ENCODE measurements around the gene PRKAG2.
"Not testable (repeated sequence)": the region's sequence is repeated elsewhere in the genome, so short reads cannot be mapped to it uniquely, and the experiment has no call there.

Gene PRKAG2

DNA sequence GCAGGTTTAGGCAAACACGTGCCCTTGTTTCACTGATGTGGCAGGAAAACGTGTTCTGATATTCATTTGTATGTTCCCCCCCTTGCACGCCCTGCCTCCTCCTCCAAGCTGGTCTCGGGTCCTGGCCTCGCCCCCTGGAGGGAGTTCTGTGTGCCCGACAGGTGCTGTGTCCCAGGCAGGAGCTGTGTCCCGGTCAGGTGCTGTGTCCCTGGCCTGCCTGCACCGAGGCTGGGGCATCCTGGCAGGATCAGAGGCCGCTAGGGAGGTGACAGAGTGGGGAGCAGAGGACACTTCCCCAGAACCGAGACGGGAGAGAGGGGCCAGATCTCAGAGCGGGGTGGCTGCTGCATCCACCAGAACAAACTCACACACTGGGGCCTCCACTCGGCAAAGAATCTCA, 45.3 kb downstream of the PRKAG2 start:
- TF ChIP-seq, protein P1, sequence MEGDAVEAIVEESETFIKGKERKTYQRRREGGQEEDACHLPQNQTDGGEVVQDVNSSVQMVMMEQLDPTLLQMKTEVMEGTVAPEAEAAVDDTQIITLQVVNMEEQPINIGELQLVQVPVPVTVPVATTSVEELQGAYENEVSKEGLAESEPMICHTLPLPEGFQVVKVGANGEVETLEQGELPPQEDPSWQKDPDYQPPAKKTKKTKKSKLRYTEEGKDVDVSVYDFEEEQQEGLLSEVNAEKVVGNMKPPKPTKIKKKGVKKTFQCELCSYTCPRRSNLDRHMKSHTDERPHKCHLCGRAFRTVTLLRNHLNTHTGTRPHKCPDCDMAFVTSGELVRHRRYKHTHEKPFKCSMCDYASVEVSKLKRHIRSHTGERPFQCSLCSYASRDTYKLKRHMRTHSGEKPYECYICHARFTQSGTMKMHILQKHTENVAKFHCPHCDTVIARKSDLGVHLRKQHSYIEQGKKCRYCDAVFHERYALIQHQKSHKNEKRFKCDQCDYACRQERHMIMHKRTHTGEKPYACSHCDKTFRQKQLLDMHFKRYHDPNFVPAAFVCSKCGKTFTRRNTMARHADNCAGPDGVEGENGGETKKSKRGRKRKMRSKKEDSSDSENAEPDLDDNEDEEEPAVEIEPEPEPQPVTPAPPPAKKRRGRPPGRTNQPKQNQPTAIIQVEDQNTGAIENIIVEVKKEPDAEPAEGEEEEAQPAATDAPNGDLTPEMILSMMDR (IDR thresholded peaks at IDR 0.05; ENCODE audit: low read depth, low read length), result no peak
- no peak overlapping the region for H3K4me3 ChIP-seq (ENCODE audit: low read depth, low read length)

DNA sequence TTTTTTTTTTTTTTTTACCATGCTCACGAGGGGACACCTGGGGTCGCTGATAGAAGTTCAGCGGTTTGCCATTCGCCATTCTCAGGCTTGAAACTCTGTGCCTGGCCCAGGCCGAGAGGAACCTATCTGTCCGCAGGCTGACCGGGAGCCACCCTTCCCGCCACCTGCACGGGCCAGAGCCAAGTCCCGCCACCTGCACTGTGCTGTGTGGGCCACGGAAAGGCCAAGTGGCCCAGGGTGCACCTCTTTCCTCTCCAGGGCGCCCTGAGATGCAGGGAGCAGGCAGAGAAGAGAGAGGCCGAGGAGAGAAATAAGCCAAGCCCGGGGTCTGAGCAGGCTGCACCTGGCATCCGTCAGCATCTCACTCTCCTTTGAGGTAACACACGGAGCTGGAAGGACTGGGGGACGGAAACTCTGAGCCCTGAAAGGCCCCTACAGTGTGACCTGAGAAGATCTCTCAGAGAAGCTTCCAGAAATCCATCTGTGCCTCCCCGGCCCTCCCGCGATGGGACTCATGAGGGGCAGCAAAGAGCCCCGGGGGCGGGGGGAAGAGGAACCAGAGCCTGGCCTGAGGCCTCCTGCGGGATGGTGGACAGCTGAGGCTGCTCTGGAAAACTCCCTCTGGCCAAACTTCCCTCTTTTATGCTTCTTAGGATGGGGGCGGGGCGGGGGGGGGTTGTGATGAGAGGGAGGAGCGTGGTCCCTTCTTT, 46.6 kb downstream of the PRKAG2 start:
- TF ChIP-seq, protein P1 (IDR thresholded peaks at IDR 0.05; ENCODE audit: low read depth, low read length), result no peak
- H3K4me3 ChIP-seq (ENCODE audit: low read depth, low read length), result no peak overlapping the region

DNA sequence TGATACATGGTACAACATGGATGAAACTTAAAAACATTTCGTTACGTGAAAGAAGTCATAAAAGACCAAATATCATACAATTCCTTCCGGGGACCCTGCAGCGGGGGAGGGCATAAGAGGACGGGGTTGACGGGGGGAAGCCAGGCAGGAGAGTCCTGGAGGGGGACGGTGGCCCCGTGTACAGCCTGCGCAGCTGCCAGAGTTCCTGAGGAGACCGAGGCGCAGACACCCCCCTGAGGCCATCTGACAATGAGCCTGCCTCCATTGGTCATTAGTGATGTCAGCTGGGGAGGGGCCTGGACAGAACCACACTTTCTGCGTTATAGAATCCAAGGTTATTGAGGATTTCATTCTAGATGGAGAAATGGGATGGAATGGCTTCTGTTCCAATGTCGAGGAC, 47.2 kb downstream of the PRKAG2 start:
- TF ChIP-seq, protein P1 (IDR thresholded peaks at IDR 0.05; ENCODE audit: low read depth, low read length), result no peak

DNA sequence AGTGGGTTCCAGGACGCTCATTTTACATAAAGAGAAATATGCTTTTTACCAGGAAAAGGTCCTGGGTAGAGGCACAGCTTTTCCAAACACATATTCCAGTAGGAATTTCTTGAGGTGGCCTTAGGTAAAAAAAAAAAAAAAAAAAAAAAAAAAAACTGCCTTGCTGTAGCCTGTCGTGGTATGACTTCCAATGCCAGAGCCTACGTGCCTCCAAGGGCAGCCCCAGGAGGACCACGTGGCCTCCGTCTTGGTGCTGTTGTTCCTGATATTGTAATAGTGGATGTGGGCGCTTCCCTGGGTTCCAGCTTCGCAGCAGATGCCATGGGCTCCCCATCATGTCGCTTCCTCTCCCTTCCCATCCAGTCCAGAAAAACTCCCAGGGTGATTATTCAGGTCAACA, 49.3 kb downstream of the PRKAG2 start:
- TF ChIP-seq, protein P1 (IDR thresholded peaks at IDR 0.05; ENCODE audit: low read depth, low read length), result no peak
- H3K4me3 ChIP-seq (ENCODE audit: low read depth, low read length), result no peak overlapping the region

More for the DNA sequence above, 47.2 kb downstream of the PRKAG2 start:
- H3K4me3 ChIP-seq (ENCODE audit: low read depth, low read length), result no peak overlapping the region

DNA sequence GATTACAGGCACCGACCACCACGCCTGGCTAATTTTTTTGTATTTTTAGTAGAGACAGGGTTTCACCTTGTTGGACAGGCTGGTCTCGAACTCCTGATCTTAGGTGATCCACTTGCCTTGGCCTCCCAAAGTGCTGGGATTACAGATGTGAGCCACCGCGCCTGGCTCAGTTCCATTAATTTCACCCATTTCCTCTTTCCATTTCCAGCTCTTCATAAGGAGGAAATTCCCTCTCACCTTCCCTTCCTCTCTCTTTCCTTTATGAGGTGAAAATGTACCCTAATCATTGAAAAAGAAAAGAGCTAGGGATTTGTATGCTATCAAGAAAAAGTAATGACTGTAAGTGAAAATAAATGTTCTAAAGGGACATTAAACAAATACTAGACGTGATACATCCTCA, 50.6 kb downstream of the PRKAG2 start:
- H3K4me3 ChIP-seq (ENCODE audit: low read depth, low read length), result not testable (repeated sequence)

DNA sequence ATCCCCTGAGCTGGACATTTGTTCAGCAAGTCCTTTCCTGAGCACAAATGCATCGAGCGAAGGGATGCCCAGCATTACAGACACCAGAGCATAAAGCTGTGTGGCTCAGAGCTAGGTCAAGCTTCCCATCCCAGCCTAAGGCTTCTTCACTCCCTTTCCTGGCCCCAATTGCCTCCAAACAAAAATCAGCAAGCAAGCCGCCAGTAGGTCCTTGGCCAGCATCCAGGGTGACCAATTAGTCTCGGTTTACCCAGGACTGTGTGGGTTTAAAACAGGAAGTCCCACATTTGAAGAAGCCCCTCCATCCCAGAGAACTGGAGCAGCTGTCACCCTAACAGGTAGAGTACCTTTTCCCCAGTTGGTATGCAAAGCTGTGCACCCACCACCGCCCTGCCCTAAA, 51.2 kb downstream of the PRKAG2 start:
- no peak overlapping the region for H3K4me3 ChIP-seq (ENCODE audit: low read depth, low read length)
- TF ChIP-seq, protein P1 (IDR thresholded peaks at IDR 0.05; ENCODE audit: low read depth, low read length), result no peak

DNA sequence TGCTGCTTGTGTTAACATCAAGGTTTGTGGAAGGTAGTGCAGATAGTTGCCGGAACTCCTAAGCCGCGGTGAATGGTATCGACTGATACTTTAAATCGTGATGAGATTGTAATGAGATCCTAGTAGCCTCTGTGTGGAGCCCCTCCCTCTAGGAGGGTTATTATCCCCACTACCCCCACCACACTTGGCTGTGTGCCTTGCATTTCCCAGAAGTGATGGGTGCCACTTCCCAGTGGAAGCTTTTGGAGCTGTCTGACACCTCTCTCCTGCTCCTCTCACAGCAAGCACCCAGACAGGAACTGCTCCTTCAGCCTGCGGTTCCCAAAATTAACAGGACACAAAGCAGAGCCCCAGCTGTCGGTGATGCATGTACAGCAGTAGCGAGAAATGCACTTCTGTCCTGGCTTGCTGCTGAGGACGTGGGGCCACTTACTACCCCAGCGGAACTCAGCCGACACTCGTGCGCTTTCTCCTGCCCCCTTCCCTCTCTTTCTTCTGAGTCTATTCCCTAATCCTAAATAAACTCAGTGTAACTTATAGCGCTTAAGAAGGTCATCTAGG, 52.5 kb downstream of the PRKAG2 start:
- no peak overlapping the region for H3K4me3 ChIP-seq (ENCODE audit: low read depth, low read length)
- TF ChIP-seq, protein P1 (IDR thresholded peaks at IDR 0.05; ENCODE audit: low read depth, low read length), result no peak

Data from WI38 (cell line).